ENCODE measurements around the gene P2RX2. TPM values are rescaled to one million over a fixed set of nuclear protein-coding genes. Genes with fewer than 3 reads are reported as not detected.

The P2RX2 gene
- total and polyA plus RNA-seq, 2 of the 4 experiments (the other 2 are of a cell fraction) = not detected

DNA sequence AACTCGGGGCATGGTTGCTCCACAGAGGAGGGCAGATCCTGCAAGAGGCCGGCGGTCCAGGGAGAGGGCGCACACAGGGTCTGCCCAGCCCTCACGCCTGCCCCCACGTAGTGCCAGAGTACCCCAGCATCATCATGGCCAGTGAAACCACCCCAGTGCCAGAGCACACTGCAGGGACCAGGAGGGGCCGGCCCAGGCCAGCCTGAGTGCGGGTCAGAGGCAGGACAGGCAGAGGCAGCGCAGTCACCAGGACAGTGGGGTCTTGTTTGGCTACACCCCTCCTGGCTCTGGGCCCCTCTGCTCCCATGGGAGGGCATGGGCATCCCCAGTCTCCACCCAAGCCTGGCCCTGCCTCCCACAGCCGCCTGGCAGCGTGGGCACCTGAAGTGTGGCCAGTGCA lies 42.9 kb upstream of the P2RX2 start:
- ChIA-PET CTCF (no interaction called here), POLR2A (ENCODE audit: unreplicated experiment) (no interaction called here)
- intact Hi-C loops (cut with micrococcal nuclease) (no loop called here), in situ Hi-C loops (cut with MboI; ENCODE audit: low sequenced_read_pairs) (no loop called here), dilution Hi-C loops (cut with HindIII; ENCODE audit: low sequenced_read_pairs, unreplicated experiment) (no loop called here)
- Histone ChIP-seq H3K9me1 (ENCODE audit: insufficient read depth, low read length) (no peaks in the 10 kb centered on the region), H3K79me1 (ENCODE audit: low read depth in 1 of 2, low read length in 2 of 2) (no peaks in the 10 kb centered on the region), H3K23ac (ENCODE audit: low read depth, low read length) (no peak overlapping the region), H3K9me3 (ENCODE audit: control insufficient read depth, insufficient read depth, low read length) (no peaks in the 10 kb centered on the region), H3K36me3 (ENCODE audit: control insufficient read depth, insufficient read depth, low read length) (peaks cover 32% of the 10 kb centered on the region), H3K4ac (ENCODE audit: low read depth, low read length) (no peak overlapping the region), H2AK5ac (ENCODE audit: low read depth, low read length) (no peak overlapping the region), H4K5ac (ENCODE audit: low read depth, low read length) (no peak overlapping the region), H3K27ac (ENCODE audit: insufficient read depth, low read length) (no peak overlapping the region), H2AK9ac (replicated peaks; ENCODE audit: low read depth, low read length, poor library complexity) (no peak overlapping the region), H3K27me3 (ENCODE audit: control insufficient read depth, insufficient read depth, low read length) (no peaks in the 10 kb centered on the region), H3K18ac (ENCODE audit: low read depth, low read length) (no peak overlapping the region), H2BK20ac (ENCODE audit: low read depth, low read length) (no peak overlapping the region), H3K14ac (replicated peaks; ENCODE audit: low read depth, low read length) (no peak overlapping the region), H3K4me2 (ENCODE audit: low read depth, low read length) (no peak overlapping the region), H4K91ac (ENCODE audit: insufficient read depth, low read depth, low read length) (no peak overlapping the region), H2AFZ (replicated peaks; ENCODE audit: low read length, poor library complexity) (no peak overlapping the region), H3K4me3 (ENCODE audit: insufficient read depth, low read depth, low read length) (no peak overlapping the region), H4K8ac (ENCODE audit: low read depth in 2 of 2, low read length in 2 of 2) (no peak overlapping the region), H2BK15ac (ENCODE audit: low read depth, low read length) (no peak overlapping the region), H3K4me1 (ENCODE audit: control insufficient read depth, insufficient read depth, low read length) (no peaks in the 10 kb centered on the region), H2BK5ac (ENCODE audit: low read depth, low read length, poor library complexity, severe bottlenecking) (no peak overlapping the region), H2BK120ac (ENCODE audit: low read depth, low read length) (no peak overlapping the region), H4K20me1 (ENCODE audit: insufficient read depth, low read length) (no peaks in the 10 kb centered on the region; the same call in 1 of the 2 replicates), H3K9ac (ENCODE audit: low read depth, low read length) (no peak overlapping the region), H3K56ac (ENCODE audit: extremely low read depth, insufficient read depth, low read length) (no peak overlapping the region)
- 100% methylated on average over 1 of the region's 11 CpGs; no CpG with 5 or more reads in 1 of the 2 experiments for WGBS, 2 experiments (ENCODE audit: extremely low coverage in 2 of 2, insufficient read length in 1 of 2)
- ATAC-seq (ENCODE audit: low read depth) (no peak), DNase-seq (no peak)
- no peak for TF ChIP-seq CHD1 (IDR thresholded peaks at IDR 0.05; ENCODE audit: low read depth, low read length)
- TF ChIP-seq POLR2A (IDR thresholded peaks at IDR 0.05; ENCODE audit: low read depth, low read length) = no peak
- no peak for TF ChIP-seq RAD21 (IDR thresholded peaks at IDR 0.05; ENCODE audit: low read length)
- TF ChIP-seq BHLHE40 (IDR thresholded peaks at IDR 0.05; ENCODE audit: low read depth, low read length) = no peak
- TF ChIP-seq FOS (IDR thresholded peaks at IDR 0.05; ENCODE audit: low read depth, low read length) = no peak
- no peak for TF ChIP-seq ELK1 (IDR thresholded peaks at IDR 0.05; ENCODE audit: borderline replicate concordance, low read depth, low read length)
- TF ChIP-seq USF2 (IDR thresholded peaks at IDR 0.05; ENCODE audit: low read depth, low read length) = no peak
- no peak for TF ChIP-seq NFE2L2 (IDR thresholded peaks at IDR 0.05; ENCODE audit: low read depth, low read length)
- no peak for TF ChIP-seq MXI1 (IDR thresholded peaks at IDR 0.05; ENCODE audit: borderline replicate concordance, low read depth, low read length)
- BruUV-seq (replicated peaks) = no TSS peak

All from IMR-90 (cell line).